ENCODE data around the gene TASOR2. TPM values are rescaled to one million over a fixed set of nuclear protein-coding genes. Genes with fewer than 3 reads are reported as not detected.

Gene TASOR2
- total and polyA plus RNA-seq, 9 of the 15 experiments (the other 6 are each of a cell fraction or from before 2014, with no cell fraction given), result 12.7 to 75.3 (median 52.3) TPM

- TF ChIP-seq ZC3H4 (CRISPR knock-in tag; IDR thresholded peaks at IDR 0.05; ENCODE audit: borderline replicate concordance), result no peak
- TF ChIP-seq U2AF1 (optimal IDR thresholded peaks at IDR 0.05; ENCODE audit: low read depth, low read length), result no peak
- TF ChIP-seq SRF (CRISPR knock-in tag; IDR thresholded peaks at IDR 0.05), result no peak
- peak; percentile 84 for TF ChIP-seq C11orf30 (IDR thresholded peaks at IDR 0.05; ENCODE audit: low read depth)
- no peak for TF ChIP-seq ZNF785 (CRISPR knock-in tag; IDR thresholded peaks at IDR 0.05)
- peak; percentile 73 for TF ChIP-seq EHMT2 (IDR thresholded peaks at IDR 0.05)
- TF ChIP-seq MITF (IDR thresholded peaks at IDR 0.05), result 0 out of 2 replicates have a peak, but pooled peaks have one; percentile 16
- TF ChIP-seq HOXB6 (CRISPR knock-in tag; IDR thresholded peaks at IDR 0.05; ENCODE audit: borderline replicate concordance), result no peak
- no peak for TF ChIP-seq DLX4 (CRISPR knock-in tag; IDR thresholded peaks at IDR 0.05)
- no peak for TF ChIP-seq ZNF717 (CRISPR knock-in tag; IDR thresholded peaks at IDR 0.05)
- no peak for TF ChIP-seq SOX6 (IDR thresholded peaks at IDR 0.05)
- no peak for TF ChIP-seq AFF1 (IDR thresholded peaks at IDR 0.05; ENCODE audit: low read depth in 1 of 2, partially characterized antibody in 2 of 2)
- TF ChIP-seq MLLT1 (IDR thresholded peaks at IDR 0.05), result no peak
- TF ChIP-seq TFAM (CRISPR knock-in tag; conservative IDR thresholded peaks at IDR 0.05), result no peak
- TF ChIP-seq E2F3 (CRISPR knock-in tag; IDR thresholded peaks at IDR 0.05), result no peak
- no peak for TF ChIP-seq ESRRB (CRISPR knock-in tag; IDR thresholded peaks at IDR 0.05; ENCODE audit: borderline replicate concordance)
- TF ChIP-seq CREB1 (IDR thresholded peaks at IDR 0.05), result no peak
- no peak for TF ChIP-seq CREB1 (CRISPR knock-in tag; IDR thresholded peaks at IDR 0.05)
- TF ChIP-seq YBX1 (IDR thresholded peaks at IDR 0.05), result no peak
- TF ChIP-seq ZC3H8 (IDR thresholded peaks at IDR 0.05), result no peak
- peak; percentile 79 for TF ChIP-seq MAFG (tag; conservative IDR thresholded peaks at IDR 0.05)
- no peak for TF ChIP-seq ZNF24 (IDR thresholded peaks at IDR 0.05)
- TF ChIP-seq ATF4 (CRISPR knock-in tag; IDR thresholded peaks at IDR 0.05), result no peak
- no peak for TF ChIP-seq TCF7L2 (IDR thresholded peaks at IDR 0.05; ENCODE audit: low read depth, low read length)
Measured at GRCh38 chr10:5681930-5682329, 2.7 kb upstream of the TASOR2 start (continued).

All from K562 (cell line).